Suprapubic skin (tissue), 4 donors: ENCODE data around the gene C1orf21. TPM values are rescaled to one million over a fixed set of nuclear protein-coding genes. Genes with fewer than 3 reads are reported as not detected.

ENCODE experiments used
- DNase-seq, 2 donors: peaks; one replicate each; pipeline ENCODE4 v3.0.0-alpha.2; 2019; ENCODE audit warnings: low spot score in 2 of 2
- H3K27ac ChIP-seq: fragments of 200-600 bp; sonication (generic); one replicate; pipeline ENCODE4 v1.5.1; 2019
- H3K27me3 ChIP-seq: fragments of 200-600 bp; sonication (generic); one replicate; pipeline ENCODE4 v1.5.1; 2019
- H3K36me3 ChIP-seq: fragments of 200-600 bp; sonication (generic); one replicate; pipeline ENCODE4 v1.5.1; 2019
- H3K4me1 ChIP-seq: fragments of 200-600 bp; sonication (generic); one replicate; pipeline ENCODE4 v1.5.1; 2019
- H3K4me3 ChIP-seq: fragments of 200-600 bp; sonication (generic); one replicate; pipeline ENCODE4 v1.5.1; 2019; ENCODE audit warnings: mild to moderate bottlenecking
- H3K9me3 ChIP-seq: fragments of 200-600 bp; sonication (generic); one replicate; pipeline ENCODE4 v1.5.1; 2019
- EP300 ChIP-seq: sonication (generic); formaldehyde crosslinking; IDR thresholded peaks from one replicate; pipeline ENCODE4 v1.6.1; 2017; ENCODE audit warnings: antibody characterized with exemption
- POLR2A ChIP-seq, 2 donors: fragments of 450-650 bp; IDR thresholded peaks; one replicate each; pipeline ENCODE4 v1.6.1; 2017; ENCODE audit warnings: antibody characterized with exemption in 2 of 2, mild to moderate bottlenecking in 2 of 2, moderate library complexity in 2 of 2
- POLR2AphosphoS5 ChIP-seq, 3 donors: sonication (generic); formaldehyde crosslinking; IDR thresholded peaks; one replicate each; pipeline ENCODE4 v1.6.1; 2017; ENCODE audit warnings: antibody characterized with exemption in 3 of 3
- WGBS: methylation state at CpG from one replicate; pipeline ENCODE4 v1.1.5; 2018; 5-methylcytosine and 5-hydroxymethylcytosine counted together
- total RNA-seq, 4 donors: library from RNA; depleted of rRNA; stranded (reverse); fragments of >200 nt; gene quantifications; one replicate each; pipeline ENCODE4 v1.1.0, GENCODE V29; 2016
- TF ChIP-seq, protein P1 (sequence below), 2 donors: fragments of 200-600 bp in 1 of 2; fragments of 450-650 bp in 1 of 2; sonication (generic) in 1 of 2; IDR thresholded peaks; one replicate each; pipeline ENCODE4 v1.5.1; 2016 to 2019; ENCODE audit warnings: antibody characterized with exemption in 2 of 2, mild to moderate bottlenecking in 1 of 2, moderate library complexity in 1 of 2

Gene C1orf21
- total RNA-seq, 4 donors from 2014 or later = 73.0 to 95.7 (median 79.2) TPM

DNA sequence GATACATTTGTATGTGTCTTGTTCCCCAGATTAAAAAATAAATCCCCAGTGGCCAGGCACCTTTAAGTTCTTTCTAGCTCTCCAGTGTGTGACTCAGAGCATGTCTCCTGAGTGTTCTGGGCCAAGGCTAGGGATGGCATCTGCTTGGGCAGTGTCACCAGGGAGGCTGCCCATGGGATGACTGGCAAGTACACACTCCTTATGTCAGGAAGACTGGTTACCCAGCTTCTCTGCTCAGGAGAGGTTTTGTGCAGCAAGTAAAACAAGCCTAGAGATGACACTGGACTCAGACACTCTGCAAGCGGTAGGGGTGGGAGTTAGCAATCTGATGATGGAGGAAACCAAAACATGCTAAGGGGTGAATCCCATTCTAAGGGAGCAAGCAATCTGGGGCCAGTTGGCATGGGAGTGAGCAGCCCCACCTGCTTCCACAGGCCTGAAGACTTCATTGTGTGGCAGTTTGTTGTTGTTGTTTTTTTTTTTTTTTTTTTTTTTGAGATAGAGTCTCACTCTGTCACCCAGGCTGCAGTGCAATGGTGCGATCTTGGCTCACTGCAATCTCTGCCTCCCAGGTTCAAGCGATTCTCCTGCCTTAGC lies 230.7 kb downstream of the C1orf21 start:
- Histone ChIP-seq H3K27ac (no peak overlapping the region), H3K9me3 (no peaks in the 10 kb centered on the region), H3K4me3 (no peak overlapping the region), H3K27me3 (no peaks in the 10 kb centered on the region), H3K36me3 (peaks cover 9% of the 10 kb centered on the region), H3K4me1 (peaks cover 22% of the 10 kb centered on the region)
- TF ChIP-seq POLR2AphosphoS5 (IDR thresholded peaks at IDR 0.05) (no peak), EP300 (no peak), POLR2A (IDR thresholded peaks at IDR 0.05) (no peak)
- TF ChIP-seq, protein P1, sequence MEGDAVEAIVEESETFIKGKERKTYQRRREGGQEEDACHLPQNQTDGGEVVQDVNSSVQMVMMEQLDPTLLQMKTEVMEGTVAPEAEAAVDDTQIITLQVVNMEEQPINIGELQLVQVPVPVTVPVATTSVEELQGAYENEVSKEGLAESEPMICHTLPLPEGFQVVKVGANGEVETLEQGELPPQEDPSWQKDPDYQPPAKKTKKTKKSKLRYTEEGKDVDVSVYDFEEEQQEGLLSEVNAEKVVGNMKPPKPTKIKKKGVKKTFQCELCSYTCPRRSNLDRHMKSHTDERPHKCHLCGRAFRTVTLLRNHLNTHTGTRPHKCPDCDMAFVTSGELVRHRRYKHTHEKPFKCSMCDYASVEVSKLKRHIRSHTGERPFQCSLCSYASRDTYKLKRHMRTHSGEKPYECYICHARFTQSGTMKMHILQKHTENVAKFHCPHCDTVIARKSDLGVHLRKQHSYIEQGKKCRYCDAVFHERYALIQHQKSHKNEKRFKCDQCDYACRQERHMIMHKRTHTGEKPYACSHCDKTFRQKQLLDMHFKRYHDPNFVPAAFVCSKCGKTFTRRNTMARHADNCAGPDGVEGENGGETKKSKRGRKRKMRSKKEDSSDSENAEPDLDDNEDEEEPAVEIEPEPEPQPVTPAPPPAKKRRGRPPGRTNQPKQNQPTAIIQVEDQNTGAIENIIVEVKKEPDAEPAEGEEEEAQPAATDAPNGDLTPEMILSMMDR (IDR thresholded peaks at IDR 0.05) = no peak
- DNase-seq = no peak
- WGBS = 95% methylated on average over 3 of the region's 3 CpGs

DNA sequence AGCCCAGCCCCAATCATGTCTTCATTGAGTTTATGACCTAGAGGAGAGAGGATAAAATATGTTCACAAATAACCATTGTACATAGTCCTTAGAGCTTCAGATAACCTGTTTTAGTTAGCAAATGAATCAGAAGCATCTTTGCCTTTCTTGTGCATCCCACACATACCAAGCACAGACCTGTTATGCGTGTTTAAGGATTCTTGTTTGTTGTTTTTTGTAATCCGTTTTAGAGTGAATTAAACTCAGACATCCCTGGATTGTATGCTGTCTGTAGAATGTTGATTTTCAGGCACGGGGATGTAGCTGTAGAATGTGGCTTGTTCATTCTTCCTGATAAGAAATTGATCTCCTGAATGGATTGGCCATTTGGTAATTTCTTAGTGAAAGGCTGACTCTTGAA lies 232.0 kb downstream of the C1orf21 start:
- no peak for TF ChIP-seq POLR2A (IDR thresholded peaks at IDR 0.05)
- TF ChIP-seq POLR2AphosphoS5 (IDR thresholded peaks at IDR 0.05) = no peak
- TF ChIP-seq EP300 = no peak
- TF ChIP-seq, protein P1 (IDR thresholded peaks at IDR 0.05) = no peak
- Histone ChIP-seq H3K36me3 (peaks cover 9% of the 10 kb centered on the region), H3K4me3 (no peak overlapping the region), H3K9me3 (no peaks in the 10 kb centered on the region), H3K4me1 (peaks cover 35% of the 10 kb centered on the region), H3K27me3 (no peaks in the 10 kb centered on the region), H3K27ac (no peak overlapping the region)
- no peak for DNase-seq
- 88% methylated on average over 3 of the region's 3 CpGs for WGBS

DNA sequence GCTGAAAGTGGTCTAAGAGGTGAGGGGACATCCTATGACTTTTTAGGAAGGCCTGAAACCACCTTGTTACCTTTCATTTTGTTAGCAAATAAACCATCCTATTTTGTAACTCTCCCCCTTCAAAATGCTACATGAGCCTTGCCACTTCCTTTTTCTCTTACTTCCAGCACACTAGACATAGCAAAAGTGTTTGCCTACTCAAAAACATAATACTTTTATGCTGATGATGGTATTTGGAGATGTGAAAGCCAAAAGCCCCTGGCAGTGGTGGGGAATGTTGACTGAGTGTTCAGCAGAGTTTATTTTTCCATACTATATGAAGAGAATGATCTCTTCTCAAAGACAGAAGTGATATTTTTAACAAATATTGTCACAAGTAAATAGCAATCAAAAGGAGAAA lies 233.6 kb downstream of the C1orf21 start:
- peaks cover 9% of the 10 kb centered on the region for H3K36me3 ChIP-seq
- H3K4me3 ChIP-seq = no peak overlapping the region
- peaks cover 51% of the 10 kb centered on the region for H3K4me1 ChIP-seq
- DNase-seq = no peak
- no peaks in the 10 kb centered on the region for H3K27me3 ChIP-seq
- no peaks in the 10 kb centered on the region for H3K9me3 ChIP-seq
- TF ChIP-seq POLR2AphosphoS5 (IDR thresholded peaks at IDR 0.05) (no peak), POLR2A (IDR thresholded peaks at IDR 0.05) (no peak), EP300 (no peak)
- TF ChIP-seq, protein P1 (IDR thresholded peaks at IDR 0.05) = no peak
- H3K27ac ChIP-seq = peak overlapping the region; percentile 86

DNA sequence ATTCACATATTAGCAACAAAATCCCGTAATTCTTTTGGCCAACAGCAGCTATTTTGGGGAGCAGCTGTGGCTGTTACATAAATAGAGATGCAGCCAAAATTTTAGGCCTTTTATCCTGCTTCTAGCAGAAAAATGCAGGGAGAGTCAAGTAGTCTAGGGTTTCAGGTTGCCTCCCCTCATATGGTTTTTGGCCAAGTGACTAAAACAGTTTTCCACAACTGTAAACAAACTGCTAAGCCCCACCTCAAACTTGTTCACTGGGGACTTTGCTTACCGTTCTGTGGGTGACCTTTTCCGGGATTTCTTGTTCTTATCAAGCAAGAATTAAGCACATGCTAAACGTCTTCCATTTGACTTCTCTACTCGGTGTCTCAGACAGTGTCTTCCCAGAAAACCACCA lies 234.4 kb downstream of the C1orf21 start:
- no peaks in the 10 kb centered on the region for H3K9me3 ChIP-seq
- WGBS = 59% methylated on average over 5 of the region's 5 CpGs
- TF ChIP-seq EP300 = no peak
- TF ChIP-seq POLR2A (IDR thresholded peaks at IDR 0.05) = no peak
- TF ChIP-seq, protein P1 (IDR thresholded peaks at IDR 0.05) = no peak
- TF ChIP-seq POLR2AphosphoS5 (IDR thresholded peaks at IDR 0.05) = no peak

DNA sequence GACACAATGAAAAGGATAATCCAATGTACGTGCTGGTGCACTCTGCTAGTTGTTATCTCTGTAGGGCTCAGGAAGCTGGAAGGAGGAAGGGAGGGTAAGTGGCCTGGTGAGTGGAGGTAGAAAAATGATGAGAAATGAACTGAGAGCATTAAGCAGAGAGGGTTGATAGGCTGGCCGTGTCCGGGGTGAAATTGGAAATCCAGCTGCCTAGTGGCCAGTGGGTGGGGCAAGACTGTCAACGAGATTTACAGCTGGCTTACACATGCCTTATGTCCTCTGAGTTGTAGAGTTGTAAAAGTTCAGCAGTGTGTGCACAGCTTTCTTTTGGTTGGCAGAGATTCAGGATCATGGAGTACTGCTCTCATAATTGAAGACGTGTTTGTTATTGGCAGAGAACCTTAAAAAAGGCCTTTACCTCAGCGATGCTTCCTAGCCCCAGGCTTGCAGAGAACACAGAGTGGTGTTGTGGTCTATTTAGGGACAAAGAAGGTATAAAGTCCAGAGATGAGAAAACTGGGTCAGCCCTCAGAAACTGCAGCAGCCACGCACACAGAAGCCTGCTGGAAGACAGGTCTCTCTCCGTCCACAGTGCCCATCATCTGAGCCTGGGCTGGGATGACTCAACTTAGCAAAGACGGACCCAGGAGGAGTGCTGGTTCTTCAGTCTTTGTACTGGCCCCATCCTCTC lies 235.5 kb downstream of the C1orf21 start:
- Histone ChIP-seq H3K27me3 (no peaks in the 10 kb centered on the region), H3K27ac (peak overlapping the region; percentile 86), H3K4me1 (peaks cover 69% of the 10 kb centered on the region), H3K4me3 (no peak overlapping the region), H3K9me3 (no peaks in the 10 kb centered on the region), H3K36me3 (peaks cover 9% of the 10 kb centered on the region)
- TF ChIP-seq EP300 (peak; percentile 87), POLR2AphosphoS5 (IDR thresholded peaks at IDR 0.05) (peak; percentile 57 to 87 (median 81)), POLR2A (IDR thresholded peaks at IDR 0.05) (no peak)
- TF ChIP-seq, protein P1 (IDR thresholded peaks at IDR 0.05) = no peak
- WGBS = 38% methylated on average over 9 of the region's 9 CpGs
- peak; percentile 85 to 89 for DNase-seq

More for the DNA sequence above, 234.4 kb downstream of the C1orf21 start:
- H3K4me1 ChIP-seq = peaks cover 59% of the 10 kb centered on the region
- H3K27ac ChIP-seq = peak overlapping the region; percentile 86
- no peaks in the 10 kb centered on the region for H3K27me3 ChIP-seq
- H3K4me3 ChIP-seq = no peak overlapping the region
- DNase-seq = no peak
- peaks cover 9% of the 10 kb centered on the region for H3K36me3 ChIP-seq
